HepG2 (cell line): ENCODE data around the gene AKIP1. TPM values are rescaled to one million over a fixed set of nuclear protein-coding genes. Genes with fewer than 3 reads are reported as not detected.

ENCODE experiments used
- ATAC-seq: fragments of 200-7000 bp; cut with Tn5 transposase; 3 replicates; pipeline ENCODE4 v1.9.1; 2020; ENCODE audit warnings: mild to moderate bottlenecking, moderate library complexity
- BruUV-seq: library from RNA; stranded (reverse); fragments of 400-500 nt; replicated peaks from 2 replicates; lab custom pipeline; 2021; lab: Mats Ljungman, UMichigan
- CTCF ChIA-PET: fragments of 300-600 bp; formaldehyde crosslinking; extraction: SDS; loops from one replicate; lab custom pipeline; 2021; ENCODE audit warnings: low total read pairs, inconsistent platforms, low intra/inter-chr PET ratio; lab: Yijun Ruan, JAX
- POLR2A ChIA-PET: fragments of 350-600 bp; sonication (Branson Sonifier 250); formaldehyde crosslinking; loops from one replicate; lab custom pipeline; 2020; ENCODE audit warnings: antibody characterized with exemption, inconsistent platforms; lab: Yijun Ruan, JAX
- DNase-seq: peaks from one replicate; pipeline ENCODE4 v3.0.0-alpha.2; 2015; ENCODE audit warnings: low spot score
- FAIRE-seq: peaks from 3 replicates; lab custom pipeline; 2011; peaks lifted over from hg19 to GRCh38; lab: Jason Lieb, UNC
- H2AFZ ChIP-seq: one replicate; pipeline ENCODE4 v1.6.1; 2011; ENCODE audit warnings: low read length, inconsistent platforms
- H3K27ac ChIP-seq: fragments of 300-600 bp; 3 replicates; pipeline ENCODE4 v1.8.0; 2011; ENCODE audit warnings: mixed run types, mild to moderate bottlenecking, mixed read lengths, low read length, inconsistent platforms; ENCODE audit not compliant: insufficient read depth; ENCODE audit errors: extremely low read length
- H3K27me3 ChIP-seq, 2 experiments: fragments of 200-600 bp in 1 of 2; 2 replicates in 1 of 2; 3 replicates in 1 of 2; pipeline versions ENCODE4 v1.6.0 to v1.8.0; 2011; ENCODE audit warnings: low read length in 2 of 2, mild to moderate bottlenecking in 2 of 2, moderate library complexity in 2 of 2, inconsistent platforms in 1 of 2; ENCODE audit not compliant: insufficient read depth in 2 of 2, control insufficient read depth in 1 of 2
- H3K36me3 ChIP-seq, 2 experiments: fragments of 200-600 bp in 1 of 2; replicated peaks in 1 of 2; 2 replicates in 1 of 2; 3 replicates in 1 of 2; pipeline versions ENCODE4 v1.5.1 to v1.8.0; 2011; ENCODE audit warnings: low read length in 2 of 2, inconsistent platforms in 1 of 2; ENCODE audit not compliant: insufficient read depth in 2 of 2, control insufficient read depth in 1 of 2
- H3K4me1 ChIP-seq: 2 replicates; pipeline ENCODE4 v1.5.1; 2012; ENCODE audit warnings: low read length, inconsistent platforms; ENCODE audit not compliant: insufficient read depth
- H3K4me2 ChIP-seq: 2 replicates; pipeline ENCODE4 v1.6.0; 2011; ENCODE audit warnings: low read depth, low read length, inconsistent platforms
- H3K4me3 ChIP-seq, 3 experiments: fragments of 200-600 bp in 1 of 3; sonication (generic), shearing (Covaris generic) in 1 of 3; replicated peaks in 1 of 3; 2 replicates each; pipeline ENCODE4 v1.5.1; 2011 to 2016; ENCODE audit warnings: low read length in 3 of 3, inconsistent platforms in 2 of 3, low read depth in 2 of 3, mild to moderate bottlenecking in 2 of 3, control low read depth in 1 of 3, mixed read lengths in 1 of 3; ENCODE audit not compliant: insufficient read depth in 1 of 3
- H3K79me2 ChIP-seq: one replicate; pipeline ENCODE4 v1.6.1; 2011; ENCODE audit warnings: low read length, inconsistent platforms; ENCODE audit not compliant: insufficient read depth
- H3K9ac ChIP-seq: 2 replicates; pipeline ENCODE4 v1.6.0; 2011; ENCODE audit warnings: mild to moderate bottlenecking, low read depth, low read length, inconsistent platforms; ENCODE audit not compliant: insufficient read depth
- H3K9me3 ChIP-seq: 2 replicates; pipeline ENCODE4 v1.5.1; 2012; ENCODE audit warnings: mild to moderate bottlenecking, low read length
- H4K20me1 ChIP-seq: 2 replicates; pipeline ENCODE4 v1.6.0; 2011; ENCODE audit warnings: inconsistent platforms, mild to moderate bottlenecking, low read length, moderate library complexity; ENCODE audit not compliant: insufficient read depth
- BRCA1 ChIP-seq: sonication (generic); formaldehyde crosslinking; IDR thresholded peaks from 2 replicates; pipeline ENCODE4 v1.4.0; 2020; ENCODE audit warnings: missing genetic modification reagents
- FOSL1 ChIP-seq: sonication (generic); formaldehyde crosslinking; IDR thresholded peaks from 2 replicates; pipeline ENCODE4 v1.9.0; 2021; ENCODE audit warnings: missing genetic modification reagents, borderline replicate concordance
- FUBP1 ChIP-seq: sonication (generic); formaldehyde crosslinking; IDR thresholded peaks from 2 replicates; pipeline ENCODE4 v1.5.1; 2020; ENCODE audit warnings: missing genetic modification reagents, mild to moderate bottlenecking, borderline replicate concordance
- GATAD1 ChIP-seq: IDR thresholded peaks from 2 replicates; pipeline ENCODE4 v1.6.1; 2016; ENCODE audit warnings: missing genetic modification reagents, missing compliant biosample characterization
- JUNB ChIP-seq: sonication (generic); formaldehyde crosslinking; IDR thresholded peaks from 2 replicates; pipeline ENCODE4 v1.8.0; 2022; ENCODE audit warnings: missing genetic modification reagents, mild to moderate bottlenecking, borderline replicate concordance
- MAF1 ChIP-seq: sonication (generic); formaldehyde crosslinking; IDR thresholded peaks from 2 replicates; pipeline ENCODE4 v1.5.0; 2020; ENCODE audit warnings: missing genetic modification reagents, borderline replicate concordance
- MAFK ChIP-seq, 2 experiments: IDR thresholded peaks in 1 of 2; conservative IDR thresholded peaks in 1 of 2; 2 replicates each; pipeline ENCODE4 v1.6.1; 2011; ENCODE audit warnings: improper control_type of control experiment in 2 of 2, low read length in 2 of 2
- PHF20 ChIP-seq: sonication (generic); formaldehyde crosslinking; IDR thresholded peaks from 2 replicates; pipeline ENCODE4 v1.5.0; 2020; ENCODE audit warnings: mild to moderate bottlenecking, missing genetic modification reagents
- RBAK ChIP-seq: sonication (generic); formaldehyde crosslinking; IDR thresholded peaks from 2 replicates; pipeline ENCODE4 v1.5.1; 2020; ENCODE audit warnings: mild to moderate bottlenecking, missing genetic modification reagents
- TCF7L2 ChIP-seq: IDR thresholded peaks from 2 replicates; pipeline ENCODE4 v1.6.1; 2011; ENCODE audit warnings: mild to moderate bottlenecking, low read depth, low read length, moderate library complexity
- TP53 ChIP-seq: sonication (generic); formaldehyde crosslinking; conservative IDR thresholded peaks from 2 replicates; pipeline ENCODE4 v1.4.0; 2020; ENCODE audit warnings: missing genetic modification reagents
- ZBTB3 ChIP-seq: sonication (generic); formaldehyde crosslinking; IDR thresholded peaks from 2 replicates; pipeline ENCODE4 v1.4.0; 2020; ENCODE audit warnings: low read depth, mild to moderate bottlenecking, moderate library complexity, missing genetic modification reagents, borderline replicate concordance
- WGBS: methylation state at CpG from one replicate; pipeline ENCODE4 v1.1.6; 2017; ENCODE audit warnings: low lambda C conversion rate; 5-methylcytosine and 5-hydroxymethylcytosine counted together
- in situ Hi-C: cut with HindIII; loops from 2 replicates; pipeline ENCODE4 v1.10.0; 2017; ENCODE audit warnings: low pct_unique_long_range_greater_than_20kb; ENCODE audit not compliant: extremely low pct_ligation_motif_present
- intact Hi-C: fragments of 100-400 bp; cut with micrococcal nuclease; formaldehyde crosslinking; loops from one replicate; pipeline ENCODE4 v1.10.0; 2022; ENCODE audit not compliant: unreplicated experiment
- polyA plus RNA-seq, 8 experiments: library from polyadenylated mRNA; depleted of rRNA in 3 of 8; stranded (reverse) in 7 of 8; unstranded in 1 of 8; fragments of >200 nt; fragmentation: Illumina TruSeq in 4 of 8; extraction: Trizol in 4 of 8; gene quantifications; 2 replicates each; pipeline versions ENCODE4 v1.2.1 to v1.2.3, GENCODE V29; 2011 to 2016; ENCODE audit warnings: low read depth in 4 of 8, missing spikeins in 1 of 8, mixed read lengths in 1 of 8; ENCODE audit not compliant: insufficient read depth in 1 of 8
- total RNA-seq, 5 experiments: library from RNA; depleted of rRNA; stranded (reverse); fragments of >200 nt; fragmentation: Illumina TruSeq; extraction: Trizol; gene quantifications; 2 replicates each; pipeline ENCODE4 v1.2.3, GENCODE V29; 2016; ENCODE audit warnings: low read depth in 1 of 5
- TF ChIP-seq, protein P1 (sequence below): IDR thresholded peaks from 2 replicates; pipeline ENCODE4 v1.6.1; 2018; ENCODE audit warnings: missing genetic modification reagents, mild to moderate bottlenecking, missing compliant biosample characterization
- TF ChIP-seq, protein P2 (sequence below): sonication (generic); formaldehyde crosslinking; IDR thresholded peaks from 2 replicates; pipeline ENCODE4 v1.5.0; 2020; ENCODE audit warnings: missing genetic modification reagents

AKIP1 gene
- total and polyA plus RNA-seq, 2 of the 13 experiments (the other 11 are each of a cell fraction or from before 2014, with no cell fraction given), result 10.0 to 20.3 TPM

DNA sequence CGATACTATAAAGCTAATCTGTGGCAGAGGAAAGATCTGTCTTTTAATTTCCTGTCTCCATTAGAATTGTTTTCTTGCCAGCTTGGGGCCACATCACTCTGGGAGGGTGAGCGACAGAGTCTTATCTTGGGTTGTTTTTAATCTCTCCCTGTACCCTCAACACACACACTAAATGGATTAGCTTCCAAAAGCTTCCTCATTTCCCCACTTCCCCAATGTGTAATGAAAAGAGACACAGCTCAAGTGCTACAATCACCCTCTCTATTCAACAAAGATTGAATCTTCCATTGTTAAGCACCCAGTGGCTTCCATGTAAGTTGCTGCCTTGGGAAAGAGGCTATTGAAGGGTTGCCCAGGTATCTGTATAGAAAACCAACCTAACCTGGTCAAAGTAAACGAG, 37.9 kb downstream of the AKIP1 start:
- Histone ChIP-seq H3K9me3 (no peaks in the 10 kb centered on the region), H3K4me3 (no peak overlapping the region), H3K79me2 (no peaks in the 10 kb centered on the region), H3K9ac (no peak overlapping the region), H3K4me1 (no peaks in the 10 kb centered on the region), H4K20me1 (no peaks in the 10 kb centered on the region), H3K27me3 (no peaks in the 10 kb centered on the region), H3K36me3 (peaks cover 10 to 18% of the 10 kb centered on the region in 2 experiments; a peak in 4 of 5 replicates), H3K27ac (no peak overlapping the region), H2AFZ (no peak overlapping the region), H3K4me2 (no peak overlapping the region)
- CTCF ChIA-PET, result no interaction called here
- ATAC-seq, result no peak
- no peak for FAIRE-seq
- TF ChIP-seq, protein P1, sequence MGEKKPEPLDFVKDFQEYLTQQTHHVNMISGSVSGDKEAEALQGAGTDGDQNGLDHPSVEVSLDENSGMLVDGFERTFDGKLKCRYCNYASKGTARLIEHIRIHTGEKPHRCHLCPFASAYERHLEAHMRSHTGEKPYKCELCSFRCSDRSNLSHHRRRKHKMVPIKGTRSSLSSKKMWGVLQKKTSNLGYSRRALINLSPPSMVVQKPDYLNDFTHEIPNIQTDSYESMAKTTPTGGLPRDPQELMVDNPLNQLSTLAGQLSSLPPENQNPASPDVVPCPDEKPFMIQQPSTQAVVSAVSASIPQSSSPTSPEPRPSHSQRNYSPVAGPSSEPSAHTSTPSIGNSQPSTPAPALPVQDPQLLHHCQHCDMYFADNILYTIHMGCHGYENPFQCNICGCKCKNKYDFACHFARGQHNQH (CRISPR knock-in tag), result no peak
- TF ChIP-seq JUNB (CRISPR knock-in tag), result no peak
- no peak for TF ChIP-seq ZBTB3 (CRISPR knock-in tag)
- no peak for TF ChIP-seq FUBP1
- TF ChIP-seq BRCA1 (CRISPR knock-in tag), result no peak
- no peak for TF ChIP-seq PHF20 (CRISPR knock-in tag)
- no peak for TF ChIP-seq TCF7L2
- TF ChIP-seq MAF1 (CRISPR knock-in tag), result no peak
- no peak for TF ChIP-seq MAFK (conservative IDR thresholded peaks at IDR 0.05 in 1 of 2, IDR thresholded peaks at IDR 0.05 in 1 of 2; ENCODE audit: low read length in 2 of 2)
- no peak for TF ChIP-seq TP53 (CRISPR knock-in tag)
- no peak for TF ChIP-seq FOSL1 (CRISPR knock-in tag)
- TF ChIP-seq, protein P2, sequence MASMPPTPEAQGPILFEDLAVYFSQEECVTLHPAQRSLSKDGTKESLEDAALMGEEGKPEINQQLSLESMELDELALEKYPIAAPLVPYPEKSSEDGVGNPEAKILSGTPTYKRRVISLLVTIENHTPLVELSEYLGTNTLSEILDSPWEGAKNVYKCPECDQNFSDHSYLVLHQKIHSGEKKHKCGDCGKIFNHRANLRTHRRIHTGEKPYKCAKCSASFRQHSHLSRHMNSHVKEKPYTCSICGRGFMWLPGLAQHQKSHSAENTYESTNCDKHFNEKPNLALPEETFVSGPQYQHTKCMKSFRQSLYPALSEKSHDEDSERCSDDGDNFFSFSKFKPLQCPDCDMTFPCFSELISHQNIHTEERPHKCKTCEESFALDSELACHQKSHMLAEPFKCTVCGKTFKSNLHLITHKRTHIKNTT (CRISPR knock-in tag), result no peak
- TF ChIP-seq RBAK (CRISPR knock-in tag), result no peak
- no peak for TF ChIP-seq GATAD1
- in situ Hi-C loops, result no loop called here
- no TSS peak for BruUV-seq
- WGBS, result 100% methylated on average over 3 of the region's 3 CpGs
- intact Hi-C loops, result no loop called here
- POLR2A ChIA-PET, result interaction anchor here (0.5 kb wide), 1 partner anchor 9 kb away, joined by 3 read pairs; no protein-coding TSS in a partner anchor
- no peak for DNase-seq
